Measurements from ENCODE around the gene JOSD1. TPM values are rescaled to one million over a fixed set of nuclear protein-coding genes. Genes with fewer than 3 reads are reported as not detected.

Gene JOSD1
- total RNA-seq, 2 donors from 2014 or later = 21.2 to 26.7 TPM

DNA sequence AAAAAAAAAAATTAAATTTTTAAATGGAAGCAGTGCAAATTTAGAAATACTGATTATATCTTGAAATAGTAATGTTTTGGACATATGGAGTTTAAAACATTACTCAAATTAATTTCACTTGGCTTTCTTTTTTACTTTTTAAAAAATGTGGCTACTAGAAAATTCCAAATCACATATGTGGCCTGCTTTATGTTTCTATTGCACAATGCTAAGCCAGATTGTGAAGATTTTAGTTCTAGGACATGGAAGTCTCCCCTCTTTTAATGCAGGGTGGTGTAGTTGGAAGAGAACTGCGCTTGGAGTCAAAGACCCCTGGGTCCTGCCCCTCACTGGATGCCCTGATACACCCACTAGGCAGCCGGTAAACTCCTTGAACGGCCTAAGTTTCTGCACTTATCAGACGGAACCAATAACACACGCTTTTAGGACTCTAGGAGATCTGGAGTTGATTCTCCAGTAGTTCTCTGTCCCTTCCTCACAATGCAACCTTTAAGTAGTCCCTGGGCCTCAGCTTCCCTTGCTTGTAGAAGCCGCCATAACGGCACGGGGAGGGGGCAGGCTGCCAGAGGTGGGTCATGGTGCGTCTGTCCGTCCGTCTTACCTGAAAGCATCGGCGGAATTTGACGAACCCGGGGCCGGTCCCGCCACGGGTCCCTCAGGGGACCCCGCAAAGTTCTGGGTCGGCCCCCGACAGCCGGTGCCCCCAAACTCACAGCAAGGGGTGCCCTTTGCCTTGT is 45.1 kb downstream of the JOSD1 start:
- DNase-seq = no peak
- peaks cover 5% of the 10 kb centered on the region for H3K9me3 Mint-ChIP-seq
- peaks cover 9% of the 10 kb centered on the region for H3K4me1 Mint-ChIP-seq
- TF ChIP-seq, protein P1, sequence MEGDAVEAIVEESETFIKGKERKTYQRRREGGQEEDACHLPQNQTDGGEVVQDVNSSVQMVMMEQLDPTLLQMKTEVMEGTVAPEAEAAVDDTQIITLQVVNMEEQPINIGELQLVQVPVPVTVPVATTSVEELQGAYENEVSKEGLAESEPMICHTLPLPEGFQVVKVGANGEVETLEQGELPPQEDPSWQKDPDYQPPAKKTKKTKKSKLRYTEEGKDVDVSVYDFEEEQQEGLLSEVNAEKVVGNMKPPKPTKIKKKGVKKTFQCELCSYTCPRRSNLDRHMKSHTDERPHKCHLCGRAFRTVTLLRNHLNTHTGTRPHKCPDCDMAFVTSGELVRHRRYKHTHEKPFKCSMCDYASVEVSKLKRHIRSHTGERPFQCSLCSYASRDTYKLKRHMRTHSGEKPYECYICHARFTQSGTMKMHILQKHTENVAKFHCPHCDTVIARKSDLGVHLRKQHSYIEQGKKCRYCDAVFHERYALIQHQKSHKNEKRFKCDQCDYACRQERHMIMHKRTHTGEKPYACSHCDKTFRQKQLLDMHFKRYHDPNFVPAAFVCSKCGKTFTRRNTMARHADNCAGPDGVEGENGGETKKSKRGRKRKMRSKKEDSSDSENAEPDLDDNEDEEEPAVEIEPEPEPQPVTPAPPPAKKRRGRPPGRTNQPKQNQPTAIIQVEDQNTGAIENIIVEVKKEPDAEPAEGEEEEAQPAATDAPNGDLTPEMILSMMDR (conservative IDR thresholded peaks at IDR 0.05) = no peak
- peak overlapping the region; percentile 90 for H3K4me3 ChIP-seq (ENCODE audit: low read length)
- peak overlapping the region; percentile 98 for H3K27ac ChIP-seq (ENCODE audit: low read depth, low read length)
- 5 to 8% methylated on average over 6 to 22 of the region's 22 CpGs for WGBS, 2 experiments (ENCODE audit: insufficient coverage in 1 of 2, insufficient read length in 1 of 2)
- H3K27ac Mint-ChIP-seq = peak overlapping the region; percentile 100
- H3K27me3 ChIP-seq (ENCODE audit: control insufficient read depth, insufficient read depth, low read length, poor library complexity, severe bottlenecking) = no peaks in the 10 kb centered on the region
- peak overlapping the region; percentile 86 for H3K4me3 Mint-ChIP-seq
- no peaks in the 10 kb centered on the region for H3K9me3 ChIP-seq (ENCODE audit: control insufficient read depth, low read length)
- H3K36me3 Mint-ChIP-seq (ENCODE audit: low read depth) = peaks cover 14% of the 10 kb centered on the region
- H3K9ac ChIP-seq (ENCODE audit: extremely low read depth, low read length, poor library complexity, severe bottlenecking) = peak overlapping the region; percentile 95
- H3K4me1 ChIP-seq (ENCODE audit: control insufficient read depth, insufficient read depth, low read length) = peaks cover 5% of the 10 kb centered on the region
- no peaks in the 10 kb centered on the region for H3K27me3 Mint-ChIP-seq (ENCODE audit: insufficient read depth)
- peaks cover 5% of the 10 kb centered on the region for H3K36me3 ChIP-seq (ENCODE audit: control insufficient read depth, insufficient read depth, low read length)

DNA sequence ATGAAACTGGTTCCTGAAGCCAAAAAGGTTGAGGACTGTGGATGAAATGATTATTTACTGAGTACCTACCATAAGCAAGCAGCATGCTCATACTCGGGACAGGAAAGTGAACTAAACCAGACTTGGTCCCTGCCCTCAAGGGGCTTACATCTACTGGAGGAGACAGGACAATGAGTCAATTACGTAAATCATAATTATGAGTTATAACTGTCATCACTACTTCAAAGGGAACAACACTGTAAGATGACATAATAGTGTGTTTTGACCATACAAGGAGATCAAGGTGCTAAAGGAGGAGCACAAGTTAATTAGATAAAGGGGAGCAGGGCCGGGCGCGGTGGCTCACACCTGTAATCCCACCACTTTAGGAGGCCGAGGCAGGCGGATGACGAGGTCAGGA is 47.0 kb downstream of the JOSD1 start:
- H3K9ac ChIP-seq (ENCODE audit: extremely low read depth, low read length, poor library complexity, severe bottlenecking) = no peak overlapping the region
- Mint-ChIP-seq H3K4me3 (no peak overlapping the region), H3K27ac (no peak overlapping the region), H3K4me1 (peaks cover 9% of the 10 kb centered on the region), H3K27me3 (ENCODE audit: insufficient read depth) (no peaks in the 10 kb centered on the region), H3K9me3 (peaks cover 5% of the 10 kb centered on the region), H3K36me3 (ENCODE audit: low read depth) (peaks cover 23% of the 10 kb centered on the region)
- no peaks in the 10 kb centered on the region for H3K27me3 ChIP-seq (ENCODE audit: control insufficient read depth, insufficient read depth, low read length, poor library complexity, severe bottlenecking)
- no peak for DNase-seq
- H3K27ac ChIP-seq (ENCODE audit: low read depth, low read length) = no peak overlapping the region
- H3K4me3 ChIP-seq (ENCODE audit: low read length) = no peak overlapping the region
- H3K9me3 ChIP-seq (ENCODE audit: control insufficient read depth, low read length) = no peaks in the 10 kb centered on the region
- peaks cover 6% of the 10 kb centered on the region for H3K36me3 ChIP-seq (ENCODE audit: control insufficient read depth, insufficient read depth, low read length)
- 95 to 98% methylated on average over 6 to 8 of the region's 8 CpGs for WGBS, 2 experiments (ENCODE audit: insufficient coverage in 1 of 2, insufficient read length in 1 of 2)
- TF ChIP-seq, protein P1 (conservative IDR thresholded peaks at IDR 0.05) = no peak
- H3K4me1 ChIP-seq (ENCODE audit: control insufficient read depth, insufficient read depth, low read length) = peaks cover 5% of the 10 kb centered on the region

DNA sequence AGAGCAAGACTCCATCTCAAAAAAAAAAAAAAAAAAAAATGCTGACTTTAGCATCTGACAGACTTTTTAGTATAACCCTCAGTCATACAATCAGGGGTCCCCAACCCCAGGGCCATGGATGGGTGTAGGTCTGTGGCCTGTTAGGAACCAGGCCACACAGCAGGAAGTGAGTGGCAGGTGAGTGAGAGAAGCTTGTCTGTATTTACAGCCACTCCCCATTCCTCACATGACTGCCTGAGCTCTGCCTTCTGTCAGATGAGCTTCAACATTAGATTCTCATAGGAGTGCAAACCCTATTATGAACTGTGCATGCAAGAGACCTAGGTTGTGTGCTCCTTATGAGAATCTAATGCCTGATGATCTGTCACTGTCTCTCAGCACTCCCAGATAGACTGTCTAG is 47.9 kb downstream of the JOSD1 start:
- Histone ChIP-seq H3K36me3 (ENCODE audit: control insufficient read depth, insufficient read depth, low read length) (peaks cover 8% of the 10 kb centered on the region), H3K27ac (ENCODE audit: low read depth, low read length) (no peak overlapping the region), H3K4me3 (ENCODE audit: low read length) (no peak overlapping the region), H3K9ac (ENCODE audit: extremely low read depth, low read length, poor library complexity, severe bottlenecking) (no peak overlapping the region), H3K4me1 (ENCODE audit: control insufficient read depth, insufficient read depth, low read length) (peaks cover 5% of the 10 kb centered on the region), H3K27me3 (ENCODE audit: control insufficient read depth, insufficient read depth, low read length, poor library complexity, severe bottlenecking) (no peaks in the 10 kb centered on the region), H3K9me3 (ENCODE audit: control insufficient read depth, low read length) (no peaks in the 10 kb centered on the region)
- H3K9me3 Mint-ChIP-seq = peaks cover 5% of the 10 kb centered on the region
- no peaks in the 10 kb centered on the region for H3K27me3 Mint-ChIP-seq (ENCODE audit: insufficient read depth)
- no peak for DNase-seq
- TF ChIP-seq, protein P1 (conservative IDR thresholded peaks at IDR 0.05) = no peak
- H3K27ac Mint-ChIP-seq = no peak overlapping the region
- H3K36me3 Mint-ChIP-seq (ENCODE audit: low read depth) = peaks cover 25% of the 10 kb centered on the region
- H3K4me3 Mint-ChIP-seq = no peak overlapping the region
- H3K4me1 Mint-ChIP-seq = peaks cover 9% of the 10 kb centered on the region

All from endodermal cell (in vitro differentiated cells).